ENCODE measurements around the gene NUP107. TPM values are rescaled to one million over a fixed set of nuclear protein-coding genes. Genes with fewer than 3 reads are reported as not detected.

The NUP107 gene
- total RNA-seq, 3 donors from 2014 or later (not counting 1 experiment from before 2014, with no cell fraction given), result 54.9 to 69.2 (median 62.0) TPM

DNA sequence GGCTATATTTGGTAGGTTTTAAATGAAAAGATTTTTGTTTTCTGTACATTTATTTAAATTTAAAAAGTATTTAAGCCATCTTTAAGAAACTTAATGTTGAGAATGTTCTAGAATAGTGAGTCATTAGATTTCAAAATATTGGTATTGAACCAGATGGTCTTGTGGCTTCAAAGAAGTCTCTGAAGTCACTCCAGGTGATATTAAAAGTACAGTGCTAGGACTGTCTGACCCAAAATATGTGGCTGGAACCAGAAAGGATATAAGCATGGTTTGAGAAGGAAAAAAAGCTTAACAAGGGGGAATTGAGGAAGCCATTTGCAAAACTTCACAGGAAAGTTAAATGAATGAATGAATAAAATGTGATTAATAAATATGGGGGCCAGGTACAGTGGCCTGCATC is 92.5 kb downstream of the NUP107 start:
- Histone ChIP-seq H3K4me3 (ENCODE audit: low read length) (no peak overlapping the region), H3K27me3 (ENCODE audit: control insufficient read depth, insufficient read depth, low read length) (no peaks in the 10 kb centered on the region), H3K36me3 (ENCODE audit: control insufficient read depth, insufficient read depth, low read length) (no peaks in the 10 kb centered on the region), H3K27ac (ENCODE audit: low read length) (no peak overlapping the region), H3K4me1 (ENCODE audit: control insufficient read depth, insufficient read depth, low read length) (no peaks in the 10 kb centered on the region), H3K9me3 (ENCODE audit: control insufficient read depth, insufficient read depth, low read length) (no peaks in the 10 kb centered on the region)
- H3K36me3 Mint-ChIP-seq, result no peaks in the 10 kb centered on the region
- no peaks in the 10 kb centered on the region for H3K4me1 Mint-ChIP-seq
- no peaks in the 10 kb centered on the region for H3K9me3 Mint-ChIP-seq
- H3K4me3 Mint-ChIP-seq, result no peak overlapping the region
- TF ChIP-seq, protein P1, sequence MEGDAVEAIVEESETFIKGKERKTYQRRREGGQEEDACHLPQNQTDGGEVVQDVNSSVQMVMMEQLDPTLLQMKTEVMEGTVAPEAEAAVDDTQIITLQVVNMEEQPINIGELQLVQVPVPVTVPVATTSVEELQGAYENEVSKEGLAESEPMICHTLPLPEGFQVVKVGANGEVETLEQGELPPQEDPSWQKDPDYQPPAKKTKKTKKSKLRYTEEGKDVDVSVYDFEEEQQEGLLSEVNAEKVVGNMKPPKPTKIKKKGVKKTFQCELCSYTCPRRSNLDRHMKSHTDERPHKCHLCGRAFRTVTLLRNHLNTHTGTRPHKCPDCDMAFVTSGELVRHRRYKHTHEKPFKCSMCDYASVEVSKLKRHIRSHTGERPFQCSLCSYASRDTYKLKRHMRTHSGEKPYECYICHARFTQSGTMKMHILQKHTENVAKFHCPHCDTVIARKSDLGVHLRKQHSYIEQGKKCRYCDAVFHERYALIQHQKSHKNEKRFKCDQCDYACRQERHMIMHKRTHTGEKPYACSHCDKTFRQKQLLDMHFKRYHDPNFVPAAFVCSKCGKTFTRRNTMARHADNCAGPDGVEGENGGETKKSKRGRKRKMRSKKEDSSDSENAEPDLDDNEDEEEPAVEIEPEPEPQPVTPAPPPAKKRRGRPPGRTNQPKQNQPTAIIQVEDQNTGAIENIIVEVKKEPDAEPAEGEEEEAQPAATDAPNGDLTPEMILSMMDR (IDR thresholded peaks at IDR 0.05), result no peak
- DNase-seq (no peak), ATAC-seq (no peak)
- no peaks in the 10 kb centered on the region for H3K27me3 Mint-ChIP-seq (ENCODE audit: low read depth in 2 of 2)
- intact Hi-C loops (cut with micrococcal nuclease), result no loop called here
- no peak overlapping the region for H3K27ac Mint-ChIP-seq

DNA sequence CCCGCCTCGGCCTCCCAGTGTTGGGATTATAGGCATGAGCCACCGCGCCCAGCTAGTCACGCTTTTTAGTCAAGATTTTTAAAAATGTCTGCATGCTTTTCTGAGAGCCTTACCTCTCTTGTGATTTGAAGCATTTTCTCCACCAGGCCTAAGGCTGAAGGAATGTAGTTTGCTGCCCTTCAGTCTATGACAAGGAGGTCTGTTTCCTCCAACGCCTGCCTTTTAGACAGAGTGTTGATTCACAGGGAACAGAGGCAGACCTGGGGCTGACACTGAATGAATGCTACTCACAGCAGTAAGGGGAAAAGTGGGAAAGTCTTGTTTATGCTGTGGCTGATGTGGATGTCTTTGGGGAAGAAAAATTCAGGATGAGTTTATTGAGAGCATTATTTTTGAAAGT is 94.0 kb downstream of the NUP107 start:
- Histone ChIP-seq H3K4me3 (ENCODE audit: low read length) (no peak overlapping the region), H3K9me3 (ENCODE audit: control insufficient read depth, insufficient read depth, low read length) (no peaks in the 10 kb centered on the region), H3K27me3 (ENCODE audit: control insufficient read depth, insufficient read depth, low read length) (no peaks in the 10 kb centered on the region), H3K27ac (ENCODE audit: low read length) (no peak overlapping the region), H3K4me1 (ENCODE audit: control insufficient read depth, insufficient read depth, low read length) (no peaks in the 10 kb centered on the region), H3K36me3 (ENCODE audit: control insufficient read depth, insufficient read depth, low read length) (no peaks in the 10 kb centered on the region)
- Mint-ChIP-seq H3K4me3 (no peak overlapping the region), H3K4me1 (no peaks in the 10 kb centered on the region), H3K27ac (no peak overlapping the region), H3K9me3 (no peaks in the 10 kb centered on the region), H3K36me3 (no peaks in the 10 kb centered on the region), H3K27me3 (ENCODE audit: low read depth in 2 of 2) (no peaks in the 10 kb centered on the region)
- ATAC-seq (no peak), DNase-seq (no peak)
- intact Hi-C loops (cut with micrococcal nuclease), result no loop called here
- 97% methylated on average over 6 of the region's 6 CpGs for WGBS (ENCODE audit: insufficient coverage)
- TF ChIP-seq, protein P1 (IDR thresholded peaks at IDR 0.05), result no peak

DNA sequence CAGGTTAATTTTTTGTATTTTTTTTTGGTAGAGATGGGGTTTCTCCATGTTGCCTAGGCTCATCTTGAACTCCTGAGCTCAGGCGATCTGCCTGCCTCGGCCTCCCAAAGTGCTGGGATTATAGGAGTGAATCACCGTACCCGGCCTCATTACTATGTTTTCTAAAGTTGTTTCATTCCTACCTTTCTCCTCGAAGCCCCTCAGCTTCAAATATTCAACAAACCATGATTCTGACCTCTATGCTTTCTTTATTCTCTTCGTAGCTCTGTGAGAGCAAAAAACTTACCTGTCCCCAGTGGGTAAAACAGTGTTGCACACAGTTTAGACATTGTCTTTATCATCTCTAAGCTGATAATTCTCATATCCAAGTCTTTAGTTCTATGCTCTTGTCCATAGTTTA is 95.0 kb downstream of the NUP107 start:
- no peak overlapping the region for H3K4me3 ChIP-seq (ENCODE audit: low read length)
- H3K27ac ChIP-seq (ENCODE audit: low read length), result no peak overlapping the region
- Mint-ChIP-seq H3K27ac (no peak overlapping the region), H3K36me3 (no peaks in the 10 kb centered on the region), H3K9me3 (no peaks in the 10 kb centered on the region), H3K27me3 (ENCODE audit: low read depth in 2 of 2) (no peaks in the 10 kb centered on the region), H3K4me1 (no peaks in the 10 kb centered on the region), H3K4me3 (no peak overlapping the region)
- no peaks in the 10 kb centered on the region for H3K36me3 ChIP-seq (ENCODE audit: control insufficient read depth, insufficient read depth, low read length)
- WGBS (ENCODE audit: insufficient coverage), result 97% methylated on average over 6 of the region's 6 CpGs
- ATAC-seq (no peak), DNase-seq (no peak)
- H3K9me3 ChIP-seq (ENCODE audit: control insufficient read depth, insufficient read depth, low read length), result no peaks in the 10 kb centered on the region
- intact Hi-C loops (cut with micrococcal nuclease), result no loop called here
- H3K4me1 ChIP-seq (ENCODE audit: control insufficient read depth, insufficient read depth, low read length), result no peaks in the 10 kb centered on the region
- H3K27me3 ChIP-seq (ENCODE audit: control insufficient read depth, insufficient read depth, low read length), result no peaks in the 10 kb centered on the region
- TF ChIP-seq, protein P1 (IDR thresholded peaks at IDR 0.05), result no peak

DNA sequence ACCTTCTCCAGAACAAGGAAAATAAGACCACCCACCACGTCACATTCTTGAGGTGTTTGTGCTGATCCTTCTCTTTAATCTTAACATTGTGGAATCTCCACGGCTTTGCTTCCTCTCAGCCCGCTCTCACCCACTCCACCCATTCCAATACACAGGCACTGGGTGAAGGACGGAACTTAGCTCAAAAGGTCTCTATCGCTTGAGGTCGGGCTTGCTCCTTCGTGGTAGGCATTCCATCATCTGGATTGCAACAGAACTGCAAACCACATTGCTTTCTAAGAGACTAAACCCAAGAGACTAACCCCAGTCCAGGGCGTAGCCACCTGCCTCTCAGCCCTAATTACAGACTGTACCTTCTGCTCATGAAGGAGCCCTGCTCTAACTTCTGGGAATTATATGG is 97.2 kb downstream of the NUP107 start:
- peak in 1 of 3 donors; percentile 72 for ATAC-seq
- Histone ChIP-seq H3K36me3 (ENCODE audit: control insufficient read depth, insufficient read depth, low read length) (no peaks in the 10 kb centered on the region), H3K27me3 (ENCODE audit: control insufficient read depth, insufficient read depth, low read length) (no peaks in the 10 kb centered on the region), H3K4me3 (ENCODE audit: low read length) (no peak overlapping the region), H3K9me3 (ENCODE audit: control insufficient read depth, insufficient read depth, low read length) (no peaks in the 10 kb centered on the region), H3K4me1 (ENCODE audit: control insufficient read depth, insufficient read depth, low read length) (no peaks in the 10 kb centered on the region), H3K27ac (ENCODE audit: low read length) (no peak overlapping the region)
- intact Hi-C loops (cut with micrococcal nuclease), result no loop called here
- no peaks in the 10 kb centered on the region for H3K36me3 Mint-ChIP-seq
- DNase-seq, result no peak
- H3K9me3 Mint-ChIP-seq, result no peaks in the 10 kb centered on the region
- no peak overlapping the region for H3K27ac Mint-ChIP-seq
- H3K4me1 Mint-ChIP-seq, result no peaks in the 10 kb centered on the region
- no peaks in the 10 kb centered on the region for H3K27me3 Mint-ChIP-seq (ENCODE audit: low read depth in 2 of 2)
- H3K4me3 Mint-ChIP-seq, result no peak overlapping the region
- TF ChIP-seq, protein P1 (IDR thresholded peaks at IDR 0.05), result no peak
- WGBS (ENCODE audit: insufficient coverage), result 87% methylated on average over 8 of the region's 8 CpGs
